Fibroblast of pulmonary artery (primary cell): ENCODE results near the gene TRDMT1.
A peak's percentile ranks its signal among the peaks of the same experiment; 100 is the strongest.

Experiments used
- DNase-seq: peaks from one replicate; pipeline ENCODE4 v3.0.0-alpha.2; 2010; ENCODE audit warnings: low read depth
- H3K4me3 ChIP-seq: replicated peaks from 2 replicates; pipeline ENCODE4 v1.5.1; 2011; ENCODE audit warnings: low read depth, mild to moderate bottlenecking, control low read depth, low read length, moderate library complexity
- TF ChIP-seq, protein P1 (sequence below): IDR thresholded peaks from 2 replicates; pipeline ENCODE4 v1.5.1; 2011; ENCODE audit warnings: mild to moderate bottlenecking, control low read depth, low read length, inconsistent platforms; ENCODE audit errors: missing control alignments

TRDMT1 gene

DNA sequence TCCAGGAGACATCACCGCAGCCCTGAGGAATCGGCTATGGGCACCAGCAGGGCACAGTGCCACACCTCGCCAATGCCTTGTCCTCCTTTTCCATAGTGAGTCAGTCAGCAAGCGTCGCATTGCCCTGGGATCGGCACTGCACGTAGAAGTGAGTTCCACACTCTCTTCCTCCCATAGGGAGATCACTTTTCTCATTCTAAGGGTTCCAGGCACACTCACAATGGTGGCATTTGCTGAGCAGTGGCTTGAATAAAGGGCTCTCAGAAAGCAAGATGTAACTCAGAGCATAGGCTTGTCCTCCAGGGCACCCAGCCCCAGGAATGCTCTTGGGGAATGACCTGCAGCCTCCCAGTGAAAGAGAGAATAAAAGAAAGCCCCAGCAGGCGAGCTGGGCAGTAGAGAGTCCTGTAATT lies 25.4 kb upstream of the TRDMT1 start:
- no peak for DNase-seq
- H3K4me3 ChIP-seq = peak overlapping the region; percentile 98
- TF ChIP-seq, protein P1, sequence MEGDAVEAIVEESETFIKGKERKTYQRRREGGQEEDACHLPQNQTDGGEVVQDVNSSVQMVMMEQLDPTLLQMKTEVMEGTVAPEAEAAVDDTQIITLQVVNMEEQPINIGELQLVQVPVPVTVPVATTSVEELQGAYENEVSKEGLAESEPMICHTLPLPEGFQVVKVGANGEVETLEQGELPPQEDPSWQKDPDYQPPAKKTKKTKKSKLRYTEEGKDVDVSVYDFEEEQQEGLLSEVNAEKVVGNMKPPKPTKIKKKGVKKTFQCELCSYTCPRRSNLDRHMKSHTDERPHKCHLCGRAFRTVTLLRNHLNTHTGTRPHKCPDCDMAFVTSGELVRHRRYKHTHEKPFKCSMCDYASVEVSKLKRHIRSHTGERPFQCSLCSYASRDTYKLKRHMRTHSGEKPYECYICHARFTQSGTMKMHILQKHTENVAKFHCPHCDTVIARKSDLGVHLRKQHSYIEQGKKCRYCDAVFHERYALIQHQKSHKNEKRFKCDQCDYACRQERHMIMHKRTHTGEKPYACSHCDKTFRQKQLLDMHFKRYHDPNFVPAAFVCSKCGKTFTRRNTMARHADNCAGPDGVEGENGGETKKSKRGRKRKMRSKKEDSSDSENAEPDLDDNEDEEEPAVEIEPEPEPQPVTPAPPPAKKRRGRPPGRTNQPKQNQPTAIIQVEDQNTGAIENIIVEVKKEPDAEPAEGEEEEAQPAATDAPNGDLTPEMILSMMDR = no peak

DNA sequence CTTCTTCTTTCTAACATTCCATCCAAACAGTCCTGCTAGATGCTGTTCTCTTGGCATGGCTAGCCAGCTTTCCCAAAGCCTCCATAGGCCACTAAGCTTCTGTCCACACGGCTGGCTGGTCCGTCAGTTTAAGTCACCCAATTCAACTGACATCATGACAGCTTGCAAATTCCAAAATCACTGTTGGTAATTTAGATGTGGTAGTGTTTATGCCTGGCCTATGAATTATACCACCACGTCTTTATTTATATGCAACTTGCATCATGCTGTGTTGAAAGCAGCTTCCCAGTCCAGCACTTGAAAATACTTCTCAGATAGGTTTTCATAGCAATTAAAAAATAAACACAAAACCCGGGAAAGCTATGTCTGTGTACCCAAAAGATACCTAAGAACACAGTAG lies 24.3 kb upstream of the TRDMT1 start:
- no peak overlapping the region for H3K4me3 ChIP-seq
- no peak for DNase-seq
- TF ChIP-seq, protein P1 = no peak

DNA sequence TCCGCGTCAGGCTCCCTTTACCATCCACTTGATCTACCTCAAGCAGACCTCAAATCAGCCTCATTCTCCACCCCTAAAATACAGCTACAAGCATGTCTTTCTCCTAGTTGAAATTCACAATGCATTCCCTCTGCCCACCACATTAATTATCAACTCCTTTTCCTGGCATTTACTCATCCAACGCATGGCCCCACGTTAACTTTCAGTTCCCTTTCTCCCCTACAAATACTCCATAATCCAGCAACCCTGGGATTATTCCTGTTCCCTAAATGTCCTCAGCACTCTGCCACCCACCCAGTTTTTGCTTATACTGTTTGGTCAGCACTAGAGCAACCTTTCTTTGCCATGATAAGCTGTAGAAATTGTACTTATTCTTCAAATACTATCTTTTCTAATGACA lies 20.9 kb upstream of the TRDMT1 start:
- DNase-seq = no peak
- TF ChIP-seq, protein P1 = no peak
- H3K4me3 ChIP-seq = no peak overlapping the region

DNA sequence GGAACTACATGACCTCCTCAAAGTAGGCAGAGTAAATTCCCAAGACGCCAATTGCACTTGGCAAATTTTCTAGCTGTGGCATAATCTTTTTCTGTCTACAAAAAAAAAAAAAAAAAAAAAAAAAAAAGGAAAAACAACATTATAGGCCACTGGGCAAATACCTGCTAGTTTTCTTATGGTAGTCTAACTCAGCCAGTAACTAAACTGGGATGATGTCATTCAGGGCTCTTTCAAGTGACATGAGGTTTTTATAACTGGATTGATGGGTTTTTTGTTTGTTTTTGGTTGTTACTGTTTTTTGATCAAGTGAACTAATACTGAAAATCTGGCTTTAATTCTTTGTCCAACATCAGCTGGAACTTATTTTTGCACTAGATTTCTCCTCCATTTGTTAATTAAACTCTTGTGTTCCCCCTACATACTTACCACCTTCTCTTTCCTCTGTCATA lies 19.2 kb upstream of the TRDMT1 start:
- H3K4me3 ChIP-seq = no peak overlapping the region
- TF ChIP-seq, protein P1 = no peak
- DNase-seq = no peak

DNA sequence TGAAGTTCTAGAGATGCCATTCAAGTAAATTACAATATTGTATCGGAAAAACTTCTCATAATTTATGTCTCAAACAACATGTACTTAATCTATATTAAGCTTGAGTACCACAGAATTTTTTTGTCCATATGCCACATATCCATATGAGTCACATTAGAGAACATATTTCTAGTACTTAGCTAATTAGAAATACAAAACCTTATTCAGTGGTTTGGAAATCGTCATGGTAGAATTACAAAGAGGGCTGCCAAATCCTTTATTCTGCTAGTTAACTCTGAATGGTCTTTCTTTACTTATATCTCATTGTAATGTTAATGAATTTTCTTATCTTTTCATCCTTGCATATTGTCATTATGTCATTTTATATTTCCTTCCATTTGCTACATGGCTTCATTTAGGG lies 17.6 kb upstream of the TRDMT1 start:
- TF ChIP-seq, protein P1 = no peak
- H3K4me3 ChIP-seq = no peak overlapping the region
- DNase-seq = peak; percentile 38

DNA sequence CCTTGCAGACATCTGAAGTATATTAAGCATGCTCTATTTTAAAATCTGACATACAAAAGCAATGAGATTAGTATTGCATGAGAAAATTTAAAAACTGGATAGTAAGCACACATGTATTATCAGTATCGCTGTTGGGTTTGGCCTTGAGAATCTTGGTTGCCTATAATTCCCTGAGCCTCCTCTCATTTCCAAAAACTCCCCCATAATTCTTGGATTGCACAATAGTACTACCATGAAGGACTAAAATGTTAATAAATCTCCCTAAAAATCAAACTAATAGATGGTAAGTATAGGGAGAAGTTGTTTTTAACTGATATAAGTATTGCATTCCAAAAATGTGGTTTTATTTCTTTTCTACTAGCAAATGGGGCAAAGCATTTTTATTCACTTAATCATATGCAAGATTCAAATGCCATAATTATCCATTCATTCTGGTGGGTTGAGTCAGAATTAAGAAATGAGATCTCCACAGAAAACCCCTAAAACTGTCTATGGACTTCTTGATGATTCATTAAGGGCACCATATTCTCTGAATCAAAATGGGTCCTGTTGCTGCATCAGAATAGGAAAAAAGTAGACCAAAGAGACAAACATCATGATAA lies 16.3 kb upstream of the TRDMT1 start:
- H3K4me3 ChIP-seq = no peak overlapping the region
- peak; percentile 53 for DNase-seq
- TF ChIP-seq, protein P1 = no peak

DNA sequence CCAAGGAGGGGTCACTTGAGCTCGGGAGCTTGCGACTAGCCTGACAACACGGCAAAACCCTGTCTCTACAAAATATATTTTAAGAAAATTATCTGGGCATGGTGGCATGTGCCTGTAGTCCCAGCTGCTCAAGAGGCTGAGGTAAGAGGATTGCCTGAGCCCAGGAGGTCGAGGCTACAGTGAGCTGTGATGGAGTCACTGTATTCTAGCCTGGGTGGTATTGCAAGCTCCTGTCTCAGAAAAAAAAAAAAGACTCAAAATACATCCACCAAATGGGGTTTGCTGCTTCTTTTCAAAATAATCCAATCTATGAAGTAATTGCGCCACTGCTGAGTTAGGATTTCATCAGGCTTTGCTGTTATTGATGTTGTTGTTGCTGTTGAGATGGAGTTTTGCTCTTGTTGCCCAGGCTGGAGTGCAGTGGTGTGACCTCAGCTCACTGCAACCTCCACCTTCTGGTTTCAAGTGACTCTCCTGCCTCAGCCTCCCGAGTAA lies 15.5 kb upstream of the TRDMT1 start:
- no peak overlapping the region for H3K4me3 ChIP-seq
- TF ChIP-seq, protein P1 = no peak
- peak; percentile 65 for DNase-seq
